Hepatocyte (in vitro differentiated cells): ENCODE measurements around the gene ESR1.

Experiments used
- CTCF ChIP-seq: fragments of 200-600 bp; sonication (generic); IDR thresholded peaks from 2 replicates; pipeline ENCODE4 v1.5.1; 2016; ENCODE audit warnings: antibody characterized with exemption, mild to moderate bottlenecking; ENCODE audit not compliant: poor library complexity
- EZH2 ChIP-seq: fragments of 200-600 bp; sonication (generic); IDR thresholded peaks from 2 replicates; pipeline ENCODE4 v1.6.1; 2016; ENCODE audit warnings: antibody characterized with exemption, mild to moderate bottlenecking, borderline replicate concordance
- EZH2phosphoT487 ChIP-seq: fragments of 200-600 bp; sonication (generic); IDR thresholded peaks from one replicate; pipeline ENCODE4 v1.6.1; 2018; ENCODE audit warnings: antibody characterized with exemption, mild to moderate bottlenecking, low read depth, moderate library complexity; ENCODE audit not compliant: unreplicated experiment, severe bottlenecking

GRCh38 chr6:152091851-152092341 is 284.4 kb downstream of the ESR1 start:
- TF ChIP-seq CTCF = no peak
- TF ChIP-seq EZH2phosphoT487 = no peak
- no peak for TF ChIP-seq EZH2
